Measurements from ENCODE around the gene NOL3.

Gene NOL3

GRCh38 chr16:67207249-67208091 lies 37.1 kb downstream of the NOL3 start:
- no peak for DNase-seq

- no peak for DNase-seq
These were observed 38.0 kb downstream of the NOL3 start for GRCh38 chr16:67208154-67208896.

GRCh38 chr16:67209565-67209964 lies 39.2 kb downstream of the NOL3 start:
- DNase-seq = no peak

GRCh38 chr16:67210069-67210937 lies 40.0 kb downstream of the NOL3 start:
- no peak for DNase-seq

- DNase-seq = no peak
These were observed 41.3 kb downstream of the NOL3 start for GRCh38 chr16:67211674-67212073.

GRCh38 chr16:67212766-67213165 lies 42.4 kb downstream of the NOL3 start:
- DNase-seq = no peak

- DNase-seq = no peak
These were observed 43.1 kb downstream of the NOL3 start for GRCh38 chr16:67213197-67214019.

- DNase-seq = no peak
These were observed 45.4 kb downstream of the NOL3 start for GRCh38 chr16:67215706-67216105.

- no peak for DNase-seq
These were observed 46.5 kb downstream of the NOL3 start for GRCh38 chr16:67216612-67217490.

- no peak for DNase-seq
These were observed 53.7 kb downstream of the NOL3 start for GRCh38 chr16:67223992-67224391.

Measured in stimulated activated CD4-positive, alpha-beta T cell treated with anti-CD3 and anti-CD28 coated beads, Interleukin-12 subunit alpha, Interleukin-12 subunit beta, amount 100 ng/mL, for 4 hours (primary cell).